Effector memory CD4-positive, alpha-beta T cell (primary cell): ENCODE data around the gene SLC7A11.

Experiments
- DNase-seq, 3 donors: peaks; one replicate each; pipeline ENCODE4 v3.0.0-alpha.2; 2020
- H3K27ac ChIP-seq: 2 replicates; pipeline ENCODE4 v1.7.0; 2013; ENCODE audit warnings: mild to moderate bottlenecking, low read length, moderate library complexity; ENCODE audit not compliant: insufficient read depth, poor library complexity, severe bottlenecking
- H3K27me3 ChIP-seq: replicated peaks from 2 replicates; pipeline ENCODE4 v1.7.0; 2013; ENCODE audit warnings: mild to moderate bottlenecking, low read length; ENCODE audit not compliant: insufficient read depth, control insufficient read depth, poor library complexity, severe bottlenecking
- H3K36me3 ChIP-seq: 2 replicates; pipeline ENCODE4 v1.7.0; 2013; ENCODE audit warnings: mild to moderate bottlenecking, low read length, moderate library complexity; ENCODE audit not compliant: control insufficient read depth, insufficient read depth
- H3K4me1 ChIP-seq: 2 replicates; pipeline ENCODE4 v1.7.0; 2013; ENCODE audit warnings: low read length, mild to moderate bottlenecking; ENCODE audit not compliant: control insufficient read depth, insufficient read depth, poor library complexity, severe bottlenecking
- H3K4me3 ChIP-seq: 2 replicates; pipeline ENCODE4 v1.7.0; 2013; ENCODE audit warnings: low read length, low read depth, mild to moderate bottlenecking; ENCODE audit not compliant: insufficient read depth, poor library complexity, severe bottlenecking
- H3K9me3 ChIP-seq: 2 replicates; pipeline ENCODE4 v1.7.0; 2013; ENCODE audit warnings: mild to moderate bottlenecking, low read length, moderate library complexity; ENCODE audit not compliant: control insufficient read depth

SLC7A11 gene

DNA sequence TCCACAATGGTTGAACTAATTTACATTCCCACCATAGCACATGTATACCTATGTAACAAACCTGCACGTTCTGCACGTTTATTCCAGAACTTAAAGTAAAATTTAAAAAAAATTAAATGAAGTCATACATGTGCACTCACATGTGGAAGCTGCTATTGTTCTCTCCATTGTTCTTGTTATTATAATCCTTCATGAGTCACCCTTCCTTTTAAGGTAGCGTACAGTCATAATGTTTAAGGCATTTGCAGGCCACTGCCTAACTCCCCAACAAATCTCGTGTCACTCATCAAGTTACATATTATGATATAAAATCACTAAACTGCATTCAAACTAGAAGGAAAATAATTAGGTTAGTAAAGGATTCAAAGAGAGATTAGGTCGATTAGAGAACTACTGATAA, 63.6 kb downstream of the SLC7A11 start:
- no peaks in the 10 kb centered on the region for H3K27me3 ChIP-seq
- H3K27ac ChIP-seq = no peak overlapping the region
- no peak overlapping the region for H3K4me3 ChIP-seq
- H3K9me3 ChIP-seq = no peaks in the 10 kb centered on the region
- no peaks in the 10 kb centered on the region for H3K4me1 ChIP-seq
- no peaks in the 10 kb centered on the region for H3K36me3 ChIP-seq
- no peak for DNase-seq

DNA sequence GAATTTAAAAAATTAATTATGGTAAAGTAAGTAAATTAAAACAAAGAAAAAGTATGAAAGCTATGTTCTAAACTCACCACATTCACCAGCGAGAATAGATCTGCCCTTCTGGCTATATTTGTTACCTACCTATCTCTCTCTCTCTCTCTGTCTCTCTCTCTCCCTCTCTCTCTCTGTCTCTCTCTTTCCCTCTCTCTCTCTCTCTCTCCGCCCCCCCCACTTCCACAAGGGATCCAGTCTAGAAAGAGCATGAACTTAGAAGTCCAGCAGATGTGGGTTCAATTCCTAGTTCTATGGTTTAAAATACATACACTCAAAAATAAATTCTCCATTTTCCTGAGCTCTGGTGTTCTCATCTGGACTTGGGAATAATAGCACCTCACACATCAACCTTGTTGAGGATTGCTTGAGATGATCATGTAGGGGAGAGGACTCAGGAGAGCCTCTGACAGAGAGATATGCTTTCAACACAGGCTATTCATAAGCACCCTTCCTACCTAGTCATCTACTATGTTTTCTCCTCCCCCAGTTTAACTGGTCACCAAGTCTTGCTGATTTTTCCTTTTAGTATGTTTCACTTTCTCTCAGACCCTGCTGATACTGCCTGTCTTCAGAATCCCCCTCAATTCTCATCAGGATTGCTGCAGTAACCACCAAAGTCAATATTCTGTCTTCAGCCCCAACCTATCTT, 64.7 kb downstream of the SLC7A11 start:
- no peak for DNase-seq
- Histone ChIP-seq H3K4me3 (no peak overlapping the region), H3K9me3 (no peaks in the 10 kb centered on the region), H3K36me3 (no peaks in the 10 kb centered on the region), H3K27me3 (no peaks in the 10 kb centered on the region), H3K27ac (no peak overlapping the region), H3K4me1 (no peaks in the 10 kb centered on the region)

DNA sequence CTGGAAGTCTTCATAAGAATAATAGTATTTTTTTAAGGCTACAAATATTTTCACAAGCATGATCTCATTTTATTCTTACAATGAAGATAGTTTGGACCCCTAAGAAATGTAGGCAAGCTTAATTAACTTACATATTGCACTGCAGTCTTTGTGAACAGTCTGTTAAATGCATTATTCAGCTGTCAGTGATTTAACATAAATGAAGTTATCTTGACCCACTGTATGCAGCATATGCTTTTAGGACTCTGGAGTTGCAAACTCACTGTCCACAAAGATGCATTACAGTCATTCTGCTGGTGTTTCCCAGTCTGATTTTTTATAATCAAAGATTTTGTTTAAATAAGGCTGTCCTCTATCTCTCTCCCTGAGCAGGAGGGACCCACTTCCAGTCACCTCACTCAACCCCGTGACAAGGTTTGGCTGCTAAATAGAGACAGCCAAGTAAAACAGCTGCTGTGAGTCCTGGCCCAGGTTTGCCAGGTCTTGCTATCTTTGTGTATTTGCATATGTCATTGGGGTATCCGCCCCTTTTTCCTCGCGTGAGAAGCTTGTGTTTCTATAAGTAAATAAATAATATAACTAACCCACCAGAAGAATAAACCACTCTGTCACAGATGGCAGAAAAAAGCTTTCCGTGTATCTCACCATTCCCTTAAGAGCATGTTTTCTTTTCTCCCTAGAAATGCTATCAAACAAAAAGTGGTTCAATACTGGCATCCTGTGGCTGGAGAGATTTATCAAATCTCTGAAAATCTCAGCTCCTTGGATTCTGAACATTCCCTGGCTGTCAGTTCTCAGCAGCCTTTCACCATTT, 67.0 kb downstream of the SLC7A11 start:
- no peaks in the 10 kb centered on the region for H3K36me3 ChIP-seq
- H3K4me3 ChIP-seq = no peak overlapping the region
- H3K9me3 ChIP-seq = no peaks in the 10 kb centered on the region
- no peak for DNase-seq
- H3K4me1 ChIP-seq = no peaks in the 10 kb centered on the region
- no peaks in the 10 kb centered on the region for H3K27me3 ChIP-seq
- no peak overlapping the region for H3K27ac ChIP-seq

DNA sequence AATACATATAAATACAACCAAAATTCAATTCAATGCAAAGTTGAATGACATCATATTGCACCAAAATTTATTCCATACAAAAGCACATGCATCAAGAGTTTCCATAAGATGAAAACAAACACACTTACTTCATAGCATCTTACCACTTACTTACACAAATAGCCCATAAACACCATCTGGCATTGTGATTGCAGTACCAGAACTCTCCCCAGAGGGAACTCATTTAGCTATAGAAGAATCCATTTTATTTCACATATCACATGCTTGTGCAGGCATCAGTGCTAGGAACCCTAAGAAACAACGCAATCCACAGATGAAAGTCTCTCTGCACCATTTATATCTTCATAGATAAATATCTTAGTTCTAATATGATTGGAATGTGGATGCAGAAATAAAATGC, 77.9 kb downstream of the SLC7A11 start:
- DNase-seq = no peak

DNA sequence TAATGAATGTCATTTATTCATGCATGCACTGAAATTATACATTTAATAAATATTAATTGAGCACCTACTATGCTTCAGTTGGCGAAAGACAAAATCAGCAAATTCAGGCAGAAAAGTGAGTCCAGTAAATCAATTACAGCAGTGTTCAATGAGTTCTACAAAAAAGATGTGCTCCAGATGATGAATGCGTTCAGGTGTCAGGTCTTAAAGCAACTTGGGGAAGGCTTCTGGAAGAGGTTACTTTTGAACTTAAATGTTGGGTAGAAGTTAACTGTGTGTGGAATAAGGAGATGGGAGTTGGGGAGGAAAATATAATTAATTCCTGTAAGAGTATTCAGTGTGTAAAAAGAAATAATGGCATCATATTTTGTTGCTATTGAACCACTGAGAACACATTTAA, 79.0 kb downstream of the SLC7A11 start:
- Histone ChIP-seq H3K4me3 (no peak overlapping the region), H3K36me3 (no peaks in the 10 kb centered on the region)
- DNase-seq = no peak

More for the DNA sequence above, 77.9 kb downstream of the SLC7A11 start:
- Histone ChIP-seq H3K4me3 (no peak overlapping the region), H3K27ac (no peak overlapping the region), H3K27me3 (no peaks in the 10 kb centered on the region), H3K36me3 (no peaks in the 10 kb centered on the region), H3K9me3 (no peaks in the 10 kb centered on the region), H3K4me1 (no peaks in the 10 kb centered on the region)

DNA sequence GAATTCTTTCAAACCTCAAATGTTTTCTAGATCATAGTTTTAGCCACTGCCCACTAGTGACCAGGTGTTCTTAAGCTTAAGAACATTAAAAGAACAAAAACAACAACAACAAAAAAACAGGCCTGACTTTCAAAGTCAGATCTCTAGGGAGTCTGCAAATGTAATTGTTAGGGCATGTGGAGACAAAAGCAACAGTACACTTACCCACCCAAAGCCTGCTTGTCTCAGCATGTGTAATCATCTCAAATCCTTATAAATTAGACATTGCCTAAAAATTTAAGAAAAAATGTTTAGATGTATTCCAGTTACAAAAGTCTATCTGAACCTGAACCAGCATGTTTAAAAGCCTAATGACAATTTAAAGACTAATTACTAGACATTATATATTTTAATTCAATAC, 79.9 kb downstream of the SLC7A11 start:
- H3K9me3 ChIP-seq = no peaks in the 10 kb centered on the region
- H3K27me3 ChIP-seq = no peaks in the 10 kb centered on the region
- H3K4me1 ChIP-seq = no peaks in the 10 kb centered on the region
- no peak for DNase-seq
- no peaks in the 10 kb centered on the region for H3K36me3 ChIP-seq
- no peak overlapping the region for H3K4me3 ChIP-seq
- no peak overlapping the region for H3K27ac ChIP-seq

More for the DNA sequence above, 79.0 kb downstream of the SLC7A11 start:
- Histone ChIP-seq H3K27me3 (no peaks in the 10 kb centered on the region), H3K4me1 (no peaks in the 10 kb centered on the region), H3K9me3 (no peaks in the 10 kb centered on the region), H3K27ac (no peak overlapping the region)

DNA sequence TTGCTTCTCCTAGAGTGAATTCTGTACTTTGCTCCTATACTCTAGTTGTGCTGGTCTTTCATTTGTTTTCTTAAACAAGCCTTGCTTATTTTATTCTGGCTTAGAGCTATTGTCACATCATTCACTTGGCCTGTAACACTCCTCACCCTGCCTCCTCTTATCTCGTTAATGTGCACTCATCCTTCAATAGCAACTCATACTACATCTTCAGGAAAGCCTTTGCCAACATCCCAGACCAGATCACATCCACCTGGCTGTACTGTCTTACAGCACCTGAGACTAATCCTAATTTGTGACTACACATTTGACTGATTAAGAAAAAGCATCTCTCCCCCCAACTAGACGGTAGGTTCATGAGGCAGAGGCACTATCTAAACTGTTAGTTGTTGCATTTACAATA, 80.8 kb downstream of the SLC7A11 start:
- Histone ChIP-seq H3K36me3 (no peaks in the 10 kb centered on the region), H3K27me3 (no peaks in the 10 kb centered on the region), H3K27ac (no peak overlapping the region), H3K4me1 (no peaks in the 10 kb centered on the region), H3K9me3 (no peaks in the 10 kb centered on the region), H3K4me3 (no peak overlapping the region)
- DNase-seq = no peak

DNA sequence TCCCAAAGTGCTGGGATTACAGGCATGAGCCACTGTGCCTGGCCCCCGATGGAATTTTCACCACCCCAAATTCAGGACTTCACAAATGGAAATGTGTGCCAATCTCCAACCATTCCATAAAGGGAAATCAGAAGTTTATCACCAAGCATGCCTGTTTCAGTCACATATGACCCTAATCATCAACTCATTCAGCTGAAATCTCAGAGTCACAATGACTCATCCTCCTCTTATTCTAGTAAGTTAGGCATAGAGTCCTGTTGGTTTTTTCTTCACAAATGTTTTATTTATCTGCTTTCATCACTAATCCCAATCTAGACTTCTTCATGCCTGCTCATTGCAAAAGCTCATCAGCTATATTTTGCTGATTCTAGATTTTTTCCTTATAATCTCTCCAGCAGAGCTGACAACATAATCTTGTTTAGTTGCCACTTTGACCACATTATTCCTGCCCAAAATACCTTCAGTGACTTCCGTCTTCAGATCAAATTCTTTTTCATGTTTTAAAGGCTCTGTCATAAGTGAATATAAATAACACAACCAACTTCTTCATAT, 83.3 kb downstream of the SLC7A11 start:
- Histone ChIP-seq H3K9me3 (no peaks in the 10 kb centered on the region), H3K27me3 (no peaks in the 10 kb centered on the region), H3K36me3 (no peaks in the 10 kb centered on the region), H3K4me3 (no peak overlapping the region), H3K27ac (no peak overlapping the region), H3K4me1 (no peaks in the 10 kb centered on the region)
- DNase-seq = no peak

DNA sequence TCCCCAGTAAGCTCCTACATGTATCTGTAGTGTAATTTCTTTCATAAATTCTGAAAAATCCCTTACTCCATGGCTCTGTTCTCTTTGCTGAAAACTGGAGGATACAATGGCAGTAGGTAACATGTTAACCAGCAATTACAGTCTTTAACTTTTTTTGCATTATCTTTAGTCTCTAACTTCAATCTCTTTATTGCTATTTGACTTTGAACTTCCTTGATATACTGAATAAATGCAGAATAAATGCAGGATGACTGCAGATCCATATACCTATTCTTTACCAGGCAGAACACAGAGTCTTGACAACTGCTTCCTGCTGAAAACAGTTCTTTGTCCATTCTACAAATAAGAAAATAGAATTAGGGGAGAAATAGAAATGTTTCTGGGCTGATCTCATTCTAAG, 101.3 kb downstream of the SLC7A11 start:
- Histone ChIP-seq H3K27ac (no peak overlapping the region), H3K36me3 (no peaks in the 10 kb centered on the region), H3K4me1 (no peaks in the 10 kb centered on the region), H3K27me3 (no peaks in the 10 kb centered on the region), H3K9me3 (no peaks in the 10 kb centered on the region), H3K4me3 (no peak overlapping the region)
- DNase-seq = no peak

DNA sequence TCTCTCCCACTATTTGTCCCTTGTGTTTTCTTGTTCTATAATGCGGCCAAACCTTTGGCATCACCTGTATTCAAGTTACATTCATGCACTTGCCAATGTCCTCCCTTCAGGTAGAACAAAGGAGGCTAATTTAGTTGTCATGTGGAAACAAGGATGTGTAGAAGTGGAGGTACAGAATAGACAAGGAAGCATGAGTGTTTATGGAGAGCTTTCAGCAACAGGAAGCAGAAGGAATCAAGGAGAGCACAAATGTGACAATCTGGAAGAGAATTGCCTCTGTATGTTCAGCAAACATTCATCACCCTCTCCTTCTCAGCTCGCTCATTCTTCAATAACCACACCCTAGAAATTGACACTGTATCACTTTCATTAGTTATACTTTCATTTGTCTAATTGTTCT, 103.4 kb downstream of the SLC7A11 start:
- H3K27me3 ChIP-seq = no peaks in the 10 kb centered on the region
- no peak for DNase-seq

More for the DNA sequence above, 103.4 kb downstream of the SLC7A11 start:
- H3K36me3 ChIP-seq = no peaks in the 10 kb centered on the region
- no peaks in the 10 kb centered on the region for H3K4me1 ChIP-seq
- H3K4me3 ChIP-seq = no peak overlapping the region
- no peaks in the 10 kb centered on the region for H3K9me3 ChIP-seq
- H3K27ac ChIP-seq = no peak overlapping the region
